Chondrocyte (in vitro differentiated cells): ENCODE measurements around the gene HK2. TPM values are rescaled to one million over a fixed set of nuclear protein-coding genes. Genes with fewer than 3 reads are reported as not detected.

ENCODE experiments used
- DNase-seq: peaks from one replicate; pipeline ENCODE4 v3.0.0; 2021; ENCODE audit warnings: mixed read lengths, low spot score
- H3K27ac Mint-ChIP-seq: one replicate; pipeline ENCODE4 v1.8.0; 2021; ENCODE audit warnings: mild to moderate bottlenecking, moderate library complexity, mixed read lengths; ENCODE audit not compliant: unreplicated experiment
- H3K27me3 Mint-ChIP-seq: 2 replicates; pipeline ENCODE4 v1.8.0; 2021; ENCODE audit warnings: low read depth, mixed read lengths
- H3K36me3 Mint-ChIP-seq: 2 replicates; pipeline ENCODE4 v1.8.0; 2021; ENCODE audit warnings: low read depth, mixed read lengths
- H3K4me1 Mint-ChIP-seq: 2 replicates; pipeline ENCODE4 v1.8.0; 2021; ENCODE audit warnings: low read depth, mild to moderate bottlenecking, mixed read lengths
- H3K4me3 Mint-ChIP-seq: one replicate; pipeline ENCODE4 v1.8.0; 2021; ENCODE audit warnings: mild to moderate bottlenecking, moderate library complexity, mixed read lengths; ENCODE audit not compliant: unreplicated experiment
- H3K9me3 Mint-ChIP-seq: 2 replicates; pipeline ENCODE4 v1.8.0; 2021; ENCODE audit warnings: low read depth, mixed read lengths
- total RNA-seq: library from RNA; stranded (reverse); gene quantifications from 3 replicates; pipeline ENCODE4 v1.2.1, GENCODE V29; 2021
- TF ChIP-seq, protein P1 (sequence below): fragments of 200-600 bp; sonication (generic); IDR thresholded peaks from 2 replicates; pipeline ENCODE4 v1.5.0; 2021; ENCODE audit warnings: antibody characterized with exemption, mild to moderate bottlenecking, moderate library complexity

HK2 gene
- total RNA-seq, 1 donor from 2014 or later = 31.4 TPM

- Mint-ChIP-seq H3K4me3 (no peak overlapping the region), H3K9me3 (no peaks in the 10 kb centered on the region), H3K27me3 (no peaks in the 10 kb centered on the region), H3K4me1 (peaks cover 52% of the 10 kb centered on the region), H3K36me3 (peaks cover 6% of the 10 kb centered on the region), H3K27ac (peak overlapping the region; percentile 83)
- TF ChIP-seq, protein P1, sequence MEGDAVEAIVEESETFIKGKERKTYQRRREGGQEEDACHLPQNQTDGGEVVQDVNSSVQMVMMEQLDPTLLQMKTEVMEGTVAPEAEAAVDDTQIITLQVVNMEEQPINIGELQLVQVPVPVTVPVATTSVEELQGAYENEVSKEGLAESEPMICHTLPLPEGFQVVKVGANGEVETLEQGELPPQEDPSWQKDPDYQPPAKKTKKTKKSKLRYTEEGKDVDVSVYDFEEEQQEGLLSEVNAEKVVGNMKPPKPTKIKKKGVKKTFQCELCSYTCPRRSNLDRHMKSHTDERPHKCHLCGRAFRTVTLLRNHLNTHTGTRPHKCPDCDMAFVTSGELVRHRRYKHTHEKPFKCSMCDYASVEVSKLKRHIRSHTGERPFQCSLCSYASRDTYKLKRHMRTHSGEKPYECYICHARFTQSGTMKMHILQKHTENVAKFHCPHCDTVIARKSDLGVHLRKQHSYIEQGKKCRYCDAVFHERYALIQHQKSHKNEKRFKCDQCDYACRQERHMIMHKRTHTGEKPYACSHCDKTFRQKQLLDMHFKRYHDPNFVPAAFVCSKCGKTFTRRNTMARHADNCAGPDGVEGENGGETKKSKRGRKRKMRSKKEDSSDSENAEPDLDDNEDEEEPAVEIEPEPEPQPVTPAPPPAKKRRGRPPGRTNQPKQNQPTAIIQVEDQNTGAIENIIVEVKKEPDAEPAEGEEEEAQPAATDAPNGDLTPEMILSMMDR = peak; percentile 5
- DNase-seq = no peak
These were observed 32.1 kb downstream of the HK2 start for GRCh38 chr2:74865770-74866674.

- TF ChIP-seq, protein P1 = no peak
- peak overlapping the region; percentile 8 for H3K4me3 Mint-ChIP-seq
- H3K4me1 Mint-ChIP-seq = peaks cover 55% of the 10 kb centered on the region
- H3K27me3 Mint-ChIP-seq = no peaks in the 10 kb centered on the region
- peaks cover 8% of the 10 kb centered on the region for H3K36me3 Mint-ChIP-seq
- H3K9me3 Mint-ChIP-seq = no peaks in the 10 kb centered on the region
- H3K27ac Mint-ChIP-seq = peak overlapping the region; percentile 79
- no peak for DNase-seq
These were observed 34.1 kb downstream of the HK2 start for GRCh38 chr2:74867841-74868658.

DNA sequence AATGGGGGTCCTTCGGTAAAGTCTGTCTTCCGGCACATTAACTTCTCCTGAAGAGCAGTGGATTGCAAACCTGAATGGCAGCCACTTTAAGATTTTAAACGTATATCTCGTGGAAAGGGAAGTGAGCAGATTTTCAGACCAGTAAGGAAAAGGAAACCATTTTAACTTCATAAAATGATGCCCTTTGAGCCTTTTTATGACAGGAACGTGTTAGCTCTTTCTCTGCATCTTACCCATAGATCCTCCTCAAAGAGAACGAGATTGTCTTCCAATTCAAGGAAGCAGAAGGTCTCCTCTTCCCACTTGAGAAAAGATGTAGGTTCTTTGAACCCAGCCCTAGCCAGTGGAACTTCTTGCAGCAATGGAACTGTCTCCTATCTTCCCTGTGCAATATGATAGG lies 35.6 kb downstream of the HK2 start:
- H3K9me3 Mint-ChIP-seq = no peaks in the 10 kb centered on the region
- H3K4me3 Mint-ChIP-seq = no peak overlapping the region
- TF ChIP-seq, protein P1 = no peak
- H3K27me3 Mint-ChIP-seq = no peaks in the 10 kb centered on the region
- H3K36me3 Mint-ChIP-seq = peaks cover 20% of the 10 kb centered on the region
- DNase-seq = no peak
- H3K4me1 Mint-ChIP-seq = peaks cover 59% of the 10 kb centered on the region
- H3K27ac Mint-ChIP-seq = no peak overlapping the region

GRCh38 chr2:74870951-74871350 lies 37.0 kb downstream of the HK2 start:
- no peak overlapping the region for H3K27ac Mint-ChIP-seq
- TF ChIP-seq, protein P1 = no peak
- no peak overlapping the region for H3K4me3 Mint-ChIP-seq
- no peaks in the 10 kb centered on the region for H3K27me3 Mint-ChIP-seq
- peaks cover 19% of the 10 kb centered on the region for H3K36me3 Mint-ChIP-seq
- H3K9me3 Mint-ChIP-seq = no peaks in the 10 kb centered on the region
- no peak for DNase-seq
- H3K4me1 Mint-ChIP-seq = peaks cover 53% of the 10 kb centered on the region

GRCh38 chr2:74871414-74871813 lies 37.5 kb downstream of the HK2 start:
- H3K9me3 Mint-ChIP-seq = no peaks in the 10 kb centered on the region
- DNase-seq = no peak
- TF ChIP-seq, protein P1 = no peak
- peaks cover 24% of the 10 kb centered on the region for H3K36me3 Mint-ChIP-seq
- H3K27me3 Mint-ChIP-seq = no peaks in the 10 kb centered on the region
- peaks cover 53% of the 10 kb centered on the region for H3K4me1 Mint-ChIP-seq
- no peak overlapping the region for H3K27ac Mint-ChIP-seq
- no peak overlapping the region for H3K4me3 Mint-ChIP-seq
